ENCODE results near the gene YDJC. TPM values are rescaled to one million over a fixed set of nuclear protein-coding genes. Genes with fewer than 3 reads are reported as not detected.
"Not testable (repeated sequence)": the region's sequence is repeated elsewhere in the genome, so short reads cannot be mapped to it uniquely, and the experiment has no call there.

YDJC gene
- total and polyA plus RNA-seq, 9 of the 15 experiments (the other 6 are each of a cell fraction or from before 2014, with no cell fraction given): 13.5 to 871 (median 164) TPM

DNA sequence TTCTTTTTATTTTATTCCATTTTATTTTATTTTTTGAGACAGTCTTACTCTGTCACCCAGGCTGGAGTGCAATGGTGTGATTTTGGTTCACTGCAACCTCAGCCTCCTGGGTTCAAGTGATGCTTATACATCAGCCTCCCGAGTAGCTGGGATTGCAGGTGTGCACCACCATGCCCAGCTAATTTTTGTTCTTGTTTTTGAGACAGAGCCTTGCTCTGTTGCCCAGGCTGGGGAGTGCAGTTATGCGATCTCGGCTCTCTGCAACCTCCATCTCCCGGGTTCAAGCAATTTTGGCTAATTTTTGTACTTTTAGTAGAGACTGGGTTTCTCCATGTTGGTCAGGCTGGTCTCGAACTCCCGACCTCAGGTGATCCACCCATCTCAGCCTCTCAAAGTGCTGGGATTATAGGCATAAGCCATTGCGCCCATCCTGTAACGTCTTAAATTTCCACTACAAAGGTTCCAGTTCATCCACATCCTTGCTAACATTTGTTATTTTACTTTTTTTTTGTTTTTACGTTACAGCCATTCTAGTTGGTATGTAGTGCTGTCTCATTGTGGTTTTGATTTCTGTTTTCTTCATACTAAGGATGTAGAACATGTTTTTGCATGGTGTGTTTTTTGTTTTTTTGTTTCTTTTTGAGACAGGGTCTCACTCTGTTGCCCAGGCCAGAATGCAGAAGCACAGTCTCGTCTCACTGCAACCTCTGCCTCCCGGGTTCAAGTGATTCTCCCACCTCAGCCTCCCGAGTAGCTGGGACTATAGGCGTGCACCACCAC is 33.3 kb downstream of the YDJC start:
- POLR2A ChIA-PET: interaction anchor here (0.6 to 76.8 kb wide), 3 partner anchors 12 to 430 kb away, joined by 4 to 4622 read pairs (median 4622); partner anchors contain the start of genes CCDC116, SDF2L1 and YDJC
- H3K36me3 ChIP-seq (ENCODE audit: control insufficient read depth, insufficient read depth, low read length): peaks cover 79% of the 10 kb centered on the region
- H3K4me1 ChIP-seq (replicated peaks in 1 of 2; ENCODE audit: control insufficient read depth in 2 of 2, insufficient read depth in 2 of 2, low read length in 2 of 2); H3K9ac ChIP-seq (ENCODE audit: insufficient read depth in 1 of 2, low read depth in 2 of 2, low read length in 2 of 2); H3K4me2 ChIP-seq (ENCODE audit: insufficient read depth, low read length); BruUV-seq (replicated peaks); FAIRE-seq; H3K27me3 ChIP-seq (ENCODE audit: control insufficient read depth in 2 of 2, insufficient read depth in 2 of 2, low read length in 2 of 2); ATAC-seq; H2AFZ ChIP-seq (ENCODE audit: low read depth, low read length); H3K9me3 ChIP-seq (replicated peaks; ENCODE audit: control insufficient read depth, insufficient read depth, low read depth, low read length); H3K4me3 ChIP-seq; H3K9me1 ChIP-seq (ENCODE audit: control insufficient read depth, insufficient read depth, low read length); DNase-seq (ENCODE audit: extremely low read depth in 1 of 4, low spot score in 3 of 4); H3K27ac ChIP-seq (ENCODE audit: extremely low read depth, low read depth, low read length); in situ Hi-C loops (cut with MboI); TF ChIP-seq NR4A1 (CRISPR knock-in tag; IDR thresholded peaks at IDR 0.05); TOE1 (IDR thresholded peaks at IDR 0.05; ENCODE audit: borderline replicate concordance): not testable (repeated sequence)
- CTCF ChIA-PET (ENCODE audit: low intra/inter-chr PET ratio): interaction anchor here (2.2 kb wide), 1 partner anchor 50 kb away, joined by 7 read pairs; no protein-coding TSS in a partner anchor
- H3K79me2 ChIP-seq (ENCODE audit: control insufficient read depth, insufficient read depth, low read length): peaks cover 99% of the 10 kb centered on the region
- peaks cover 51% of the 10 kb centered on the region for H4K20me1 ChIP-seq (replicated peaks; ENCODE audit: control insufficient read depth, insufficient read depth, low read length)
- 73% methylated on average over 13 of the region's 13 CpGs for WGBS (ENCODE audit: insufficient coverage, low coverage, missing lambda C conversion rate)
- intact Hi-C loops (cut with micrococcal nuclease): loop anchor here (2.0 kb wide), 1 partner anchor 14 kb away; no protein-coding TSS in a partner anchor
- TF ChIP-seq NR4A1 (tag; IDR thresholded peaks at IDR 0.05) (peak; percentile 30; the same call in 1 of the 2 replicates), TOE1 (CRISPR knock-in tag; IDR thresholded peaks at IDR 0.05; ENCODE audit: borderline replicate concordance, low read depth) (0 out of 2 replicates have a peak, but pooled peaks have one; percentile 29), CHD4 (IDR thresholded peaks at IDR 0.05; ENCODE audit: insufficient read depth, insufficient replicate concordance, low read depth, low read length, poor library complexity, severe bottlenecking) (peak; percentile 75), GTF2A2 (tag; IDR thresholded peaks at IDR 0.05) (0 out of 2 replicates have a peak, but pooled peaks have one; percentile 21), ZNF184 (CRISPR knock-in tag; IDR thresholded peaks at IDR 0.05) (peak; percentile 47; the same call in 1 of the 2 replicates), KLF1 (tag; IDR thresholded peaks at IDR 0.05) (peak; percentile 62; the same call in 1 of the 2 replicates), GTF2E2 (tag; IDR thresholded peaks at IDR 0.05) (0 out of 2 replicates have a peak, but pooled peaks have one; percentile 2), ELF4 (CRISPR knock-in tag; IDR thresholded peaks at IDR 0.05) (peak; percentile 56; the same call in 1 of the 2 replicates)
- TF ChIP-seq, protein P1, sequence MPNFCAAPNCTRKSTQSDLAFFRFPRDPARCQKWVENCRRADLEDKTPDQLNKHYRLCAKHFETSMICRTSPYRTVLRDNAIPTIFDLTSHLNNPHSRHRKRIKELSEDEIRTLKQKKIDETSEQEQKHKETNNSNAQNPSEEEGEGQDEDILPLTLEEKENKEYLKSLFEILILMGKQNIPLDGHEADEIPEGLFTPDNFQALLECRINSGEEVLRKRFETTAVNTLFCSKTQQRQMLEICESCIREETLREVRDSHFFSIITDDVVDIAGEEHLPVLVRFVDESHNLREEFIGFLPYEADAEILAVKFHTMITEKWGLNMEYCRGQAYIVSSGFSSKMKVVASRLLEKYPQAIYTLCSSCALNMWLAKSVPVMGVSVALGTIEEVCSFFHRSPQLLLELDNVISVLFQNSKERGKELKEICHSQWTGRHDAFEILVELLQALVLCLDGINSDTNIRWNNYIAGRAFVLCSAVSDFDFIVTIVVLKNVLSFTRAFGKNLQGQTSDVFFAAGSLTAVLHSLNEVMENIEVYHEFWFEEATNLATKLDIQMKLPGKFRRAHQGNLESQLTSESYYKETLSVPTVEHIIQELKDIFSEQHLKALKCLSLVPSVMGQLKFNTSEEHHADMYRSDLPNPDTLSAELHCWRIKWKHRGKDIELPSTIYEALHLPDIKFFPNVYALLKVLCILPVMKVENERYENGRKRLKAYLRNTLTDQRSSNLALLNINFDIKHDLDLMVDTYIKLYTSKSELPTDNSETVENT (CRISPR knock-in tag; IDR thresholded peaks at IDR 0.05): peak; percentile 15; the same call in 1 of the 2 replicates
- TF ChIP-seq, protein P2, sequence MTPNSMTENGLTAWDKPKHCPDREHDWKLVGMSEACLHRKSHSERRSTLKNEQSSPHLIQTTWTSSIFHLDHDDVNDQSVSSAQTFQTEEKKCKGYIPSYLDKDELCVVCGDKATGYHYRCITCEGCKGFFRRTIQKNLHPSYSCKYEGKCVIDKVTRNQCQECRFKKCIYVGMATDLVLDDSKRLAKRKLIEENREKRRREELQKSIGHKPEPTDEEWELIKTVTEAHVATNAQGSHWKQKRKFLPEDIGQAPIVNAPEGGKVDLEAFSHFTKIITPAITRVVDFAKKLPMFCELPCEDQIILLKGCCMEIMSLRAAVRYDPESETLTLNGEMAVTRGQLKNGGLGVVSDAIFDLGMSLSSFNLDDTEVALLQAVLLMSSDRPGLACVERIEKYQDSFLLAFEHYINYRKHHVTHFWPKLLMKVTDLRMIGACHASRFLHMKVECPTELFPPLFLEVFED (CRISPR knock-in tag; conservative IDR thresholded peaks at IDR 0.05): peak; percentile 58; the same call in 1 of the 2 replicates
- TF ChIP-seq, protein P3, sequence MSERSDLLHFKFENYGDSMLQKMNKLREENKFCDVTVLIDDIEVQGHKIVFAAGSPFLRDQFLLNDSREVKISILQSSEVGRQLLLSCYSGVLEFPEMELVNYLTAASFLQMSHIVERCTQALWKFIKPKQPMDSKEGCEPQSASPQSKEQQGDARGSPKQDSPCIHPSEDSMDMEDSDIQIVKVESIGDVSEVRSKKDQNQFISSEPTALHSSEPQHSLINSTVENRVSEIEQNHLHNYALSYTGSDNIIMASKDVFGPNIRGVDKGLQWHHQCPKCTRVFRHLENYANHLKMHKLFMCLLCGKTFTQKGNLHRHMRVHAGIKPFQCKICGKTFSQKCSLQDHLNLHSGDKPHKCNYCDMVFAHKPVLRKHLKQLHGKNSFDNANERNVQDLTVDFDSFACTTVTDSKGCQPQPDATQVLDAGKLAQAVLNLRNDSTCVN (CRISPR knock-in tag; IDR thresholded peaks at IDR 0.05): peak; percentile 12; the same call in 1 of the 2 replicates
- TF ChIP-seq, protein P4, sequence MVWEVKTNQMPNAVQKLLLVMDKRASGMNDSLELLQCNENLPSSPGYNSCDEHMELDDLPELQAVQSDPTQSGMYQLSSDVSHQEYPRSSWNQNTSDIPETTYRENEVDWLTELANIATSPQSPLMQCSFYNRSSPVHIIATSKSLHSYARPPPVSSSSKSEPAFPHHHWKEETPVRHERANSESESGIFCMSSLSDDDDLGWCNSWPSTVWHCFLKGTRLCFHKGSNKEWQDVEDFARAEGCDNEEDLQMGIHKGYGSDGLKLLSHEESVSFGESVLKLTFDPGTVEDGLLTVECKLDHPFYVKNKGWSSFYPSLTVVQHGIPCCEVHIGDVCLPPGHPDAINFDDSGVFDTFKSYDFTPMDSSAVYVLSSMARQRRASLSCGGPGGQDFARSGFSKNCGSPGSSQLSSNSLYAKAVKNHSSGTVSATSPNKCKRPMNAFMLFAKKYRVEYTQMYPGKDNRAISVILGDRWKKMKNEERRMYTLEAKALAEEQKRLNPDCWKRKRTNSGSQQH (CRISPR knock-in tag; IDR thresholded peaks at IDR 0.05): peak; percentile 85; the same call in 1 of the 2 replicates

Data from K562 (cell line).